T-helper 2 cell treated with Interferon-gamma antibody and Interleukin-4, amounts not matched to agents 5 μg/mL and 100 μg/mL, for 36 hours (primary cell): ENCODE measurements around the gene TLCD1.

ENCODE experiments used
- DNase-seq: peaks from one replicate; pipeline ENCODE4 v3.0.0; 2021; ENCODE audit warnings: low spot score
- H3K27ac Mint-ChIP-seq: one replicate; pipeline ENCODE4 v1.8.0; 2021; ENCODE audit warnings: mild to moderate bottlenecking, mixed read lengths
- H3K27me3 Mint-ChIP-seq: one replicate; pipeline ENCODE4 v1.8.0; 2021; ENCODE audit warnings: low read depth, mixed read lengths
- H3K36me3 Mint-ChIP-seq: one replicate; pipeline ENCODE4 v1.8.0; 2021; ENCODE audit warnings: low read depth, mixed read lengths
- H3K4me1 Mint-ChIP-seq: one replicate; pipeline ENCODE4 v1.8.0; 2021; ENCODE audit warnings: low read depth, mixed read lengths
- H3K4me3 Mint-ChIP-seq: one replicate; pipeline ENCODE4 v1.8.0; 2022; ENCODE audit warnings: mild to moderate bottlenecking, moderate library complexity, mixed read lengths
- H3K9me3 Mint-ChIP-seq: one replicate; pipeline ENCODE4 v1.8.0; 2021; ENCODE audit warnings: mixed read lengths

TLCD1 gene

DNA sequence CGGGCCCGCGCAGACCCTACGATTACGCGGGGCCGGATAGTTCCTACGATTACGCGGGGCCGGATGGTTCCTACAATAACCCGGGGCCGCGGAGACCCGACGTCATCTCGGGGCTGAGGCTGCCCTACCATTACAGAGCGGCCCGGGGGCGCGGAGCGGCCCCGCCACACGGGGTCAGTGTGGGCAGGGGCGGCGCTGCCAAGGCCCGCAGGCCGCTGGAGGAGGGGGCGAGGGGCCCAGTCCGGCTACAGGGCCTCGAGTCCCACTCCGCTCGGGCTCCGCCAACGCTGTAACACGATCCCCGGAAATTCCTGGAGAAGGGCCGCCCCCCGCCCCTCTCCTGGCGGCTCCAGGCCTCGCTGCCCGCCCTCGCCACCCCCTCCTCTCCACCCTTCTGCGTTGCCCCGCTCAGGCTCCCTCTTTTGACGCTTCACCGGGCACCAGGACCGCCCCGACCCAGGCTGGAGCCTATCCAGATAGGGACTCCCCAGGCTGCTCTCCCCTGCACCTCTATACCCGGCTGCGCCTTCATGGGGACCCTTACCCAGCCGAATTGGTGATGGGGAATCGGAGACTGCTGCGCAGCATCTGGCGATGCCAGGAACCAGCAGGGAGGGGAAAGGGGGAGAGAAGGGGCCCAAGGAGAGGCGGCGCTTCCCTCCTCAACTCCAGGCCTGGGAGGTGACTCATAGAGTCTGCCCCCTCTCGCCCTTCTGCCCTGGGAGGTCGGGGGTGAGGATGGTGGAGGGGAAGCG lies 8.3 kb downstream of the TLCD1 start, which contains the start of gene RAB34:
TSS of gene RAB34 (minus strand) at position 291 of the 755 bp plus-strand sequence. CDS start 602 bp downstream, outside the sequence.
- Mint-ChIP-seq H3K4me1 (peaks cover 22% of the 10 kb centered on the region), H3K9me3 (no peaks in the 10 kb centered on the region), H3K27me3 (peaks cover 29% of the 10 kb centered on the region), H3K4me3 (peak within 1 kb of the TSS; percentile 74), H3K36me3 (peaks cover 29% of the 10 kb centered on the region), H3K27ac (peak within 1 kb of the TSS; percentile 74)
- no peak for DNase-seq

DNA sequence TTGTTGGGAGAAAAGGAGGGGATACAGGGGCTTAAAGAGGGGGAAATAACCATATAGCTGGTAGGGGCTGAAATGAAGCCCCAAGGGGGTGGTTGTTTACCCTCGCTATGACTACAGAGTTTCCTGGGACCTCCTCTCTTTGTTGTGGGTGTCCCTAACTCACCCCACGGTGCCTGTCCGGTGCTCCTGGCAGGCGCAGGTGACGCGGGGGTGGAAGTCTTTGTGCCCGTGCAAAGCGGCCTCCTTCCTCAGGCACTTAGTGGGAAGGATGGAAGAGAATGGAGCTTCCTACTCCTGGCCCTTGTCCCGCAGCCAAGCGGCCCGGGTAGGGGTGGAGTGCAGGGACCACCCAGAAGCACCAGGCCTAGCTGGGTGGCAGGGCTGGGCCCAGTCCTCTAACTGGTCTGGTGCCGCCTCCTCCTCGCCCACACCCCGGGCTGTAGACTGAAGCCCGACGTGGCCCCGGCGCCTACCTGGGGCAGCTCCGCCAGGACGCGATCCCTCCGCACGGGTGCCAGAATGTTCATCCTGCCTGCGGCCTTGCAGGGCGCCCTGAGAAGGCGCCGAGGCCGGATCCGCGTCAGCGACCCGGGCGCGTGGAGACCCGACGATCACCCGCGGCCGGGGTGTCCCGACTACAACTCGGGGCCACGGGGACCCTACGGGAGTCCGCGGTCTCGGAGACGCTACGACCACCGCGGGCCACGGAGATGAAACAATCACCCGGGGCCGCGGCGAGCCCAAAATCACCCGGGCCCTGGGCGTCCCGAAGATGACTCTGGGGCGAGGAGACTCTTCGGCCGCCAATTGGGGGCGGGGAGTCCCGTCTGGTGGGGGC lies 9.1 kb downstream of the TLCD1 start:
- Mint-ChIP-seq H3K4me3 (no peak overlapping the region), H3K4me1 (peaks cover 25% of the 10 kb centered on the region)
- no peak for DNase-seq

DNA sequence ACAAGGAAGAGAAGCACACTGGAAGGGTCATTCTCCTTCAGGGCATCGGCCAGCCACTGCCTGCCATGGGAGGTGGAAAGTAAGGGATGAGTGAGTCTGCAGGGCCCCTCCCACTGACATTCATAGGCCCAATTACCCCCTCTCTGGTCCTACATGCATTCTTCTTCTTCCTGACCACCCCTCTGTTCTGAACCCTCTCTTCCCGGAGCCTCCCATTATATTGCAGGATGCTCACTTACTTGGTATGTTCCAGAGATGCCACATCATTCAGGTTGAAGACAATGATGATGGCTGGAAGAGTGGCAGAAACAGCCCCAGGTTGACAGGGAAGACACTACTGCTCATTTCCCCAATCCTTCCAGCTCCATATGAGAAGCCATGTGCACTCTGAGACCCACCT lies 10.8 kb downstream of the TLCD1 start:
- H3K27me3 Mint-ChIP-seq = peaks cover 29% of the 10 kb centered on the region
- H3K36me3 Mint-ChIP-seq = peaks cover 7% of the 10 kb centered on the region
- no peaks in the 10 kb centered on the region for H3K9me3 Mint-ChIP-seq
- no peak overlapping the region for H3K27ac Mint-ChIP-seq
- peaks cover 26% of the 10 kb centered on the region for H3K4me1 Mint-ChIP-seq
- H3K4me3 Mint-ChIP-seq = no peak overlapping the region
- no peak for DNase-seq

More for the DNA sequence above, 9.1 kb downstream of the TLCD1 start:
- Mint-ChIP-seq H3K27me3 (peaks cover 29% of the 10 kb centered on the region), H3K9me3 (no peaks in the 10 kb centered on the region), H3K36me3 (peaks cover 21% of the 10 kb centered on the region), H3K27ac (no peak overlapping the region)

DNA sequence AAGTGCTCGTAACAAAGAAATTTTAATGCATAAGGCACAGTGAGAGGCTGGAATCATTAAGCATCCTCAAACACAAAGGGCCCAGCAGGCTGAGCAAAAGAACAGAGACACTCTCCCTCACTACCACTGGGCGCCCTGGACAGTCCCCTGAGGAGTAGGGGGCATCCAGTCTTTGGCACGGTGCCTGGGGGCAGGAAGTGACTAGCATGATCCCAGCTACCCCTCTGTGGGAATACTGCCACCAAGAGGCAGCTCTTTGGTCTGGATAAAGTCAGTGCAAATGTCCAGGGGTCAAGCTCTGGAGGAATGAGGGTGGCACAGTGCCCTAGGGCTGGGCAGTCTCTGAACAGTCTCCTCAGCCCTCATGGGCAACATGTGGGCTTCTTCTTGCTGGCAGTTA lies 11.8 kb downstream of the TLCD1 start:
- H3K9me3 Mint-ChIP-seq = no peaks in the 10 kb centered on the region
- no peak overlapping the region for H3K27ac Mint-ChIP-seq
- H3K4me1 Mint-ChIP-seq = peaks cover 23% of the 10 kb centered on the region
- peaks cover 27% of the 10 kb centered on the region for H3K27me3 Mint-ChIP-seq
- no peak for DNase-seq
- no peak overlapping the region for H3K4me3 Mint-ChIP-seq
- peaks cover under 1% of the 10 kb centered on the region for H3K36me3 Mint-ChIP-seq

DNA sequence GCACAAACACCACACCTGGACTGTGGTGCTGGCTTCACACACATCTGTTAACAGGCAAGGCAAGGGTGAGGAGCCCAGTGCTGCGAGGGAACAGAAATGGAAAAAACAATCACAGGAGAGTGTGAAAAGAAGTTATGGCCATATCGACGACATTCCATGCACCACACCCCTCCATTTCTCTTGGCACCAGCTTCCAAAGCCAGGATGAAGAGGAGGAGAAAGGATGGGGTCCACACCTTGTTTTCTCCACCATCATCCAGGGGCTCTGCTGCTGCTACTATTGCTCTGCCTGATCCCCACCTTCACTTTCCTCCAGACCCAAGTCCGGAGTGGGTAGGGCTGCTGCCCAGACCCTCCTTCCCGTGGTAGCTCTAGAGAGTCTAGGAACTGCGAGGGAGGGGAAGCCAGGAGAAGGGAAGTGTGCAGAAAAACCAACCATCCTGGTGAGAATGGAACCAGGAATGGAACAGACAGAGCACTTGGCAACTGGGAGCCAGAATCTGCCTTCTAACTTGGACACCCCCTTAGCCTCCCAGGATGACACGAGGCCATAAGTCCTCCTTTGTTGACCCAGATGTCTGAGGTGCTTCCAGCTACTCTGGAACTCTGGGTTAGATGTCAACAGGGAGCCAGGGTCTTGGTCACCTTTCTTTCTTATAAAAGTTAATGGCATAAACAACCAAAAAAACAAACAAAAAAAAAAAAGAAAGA lies 13.2 kb downstream of the TLCD1 start:
- Mint-ChIP-seq H3K27ac (peak overlapping the region; percentile 93), H3K4me1 (peaks cover 14% of the 10 kb centered on the region), H3K36me3 (peaks cover 2% of the 10 kb centered on the region), H3K27me3 (peaks cover 18% of the 10 kb centered on the region), H3K9me3 (no peaks in the 10 kb centered on the region), H3K4me3 (peak overlapping the region; percentile 82)
- no peak for DNase-seq

DNA sequence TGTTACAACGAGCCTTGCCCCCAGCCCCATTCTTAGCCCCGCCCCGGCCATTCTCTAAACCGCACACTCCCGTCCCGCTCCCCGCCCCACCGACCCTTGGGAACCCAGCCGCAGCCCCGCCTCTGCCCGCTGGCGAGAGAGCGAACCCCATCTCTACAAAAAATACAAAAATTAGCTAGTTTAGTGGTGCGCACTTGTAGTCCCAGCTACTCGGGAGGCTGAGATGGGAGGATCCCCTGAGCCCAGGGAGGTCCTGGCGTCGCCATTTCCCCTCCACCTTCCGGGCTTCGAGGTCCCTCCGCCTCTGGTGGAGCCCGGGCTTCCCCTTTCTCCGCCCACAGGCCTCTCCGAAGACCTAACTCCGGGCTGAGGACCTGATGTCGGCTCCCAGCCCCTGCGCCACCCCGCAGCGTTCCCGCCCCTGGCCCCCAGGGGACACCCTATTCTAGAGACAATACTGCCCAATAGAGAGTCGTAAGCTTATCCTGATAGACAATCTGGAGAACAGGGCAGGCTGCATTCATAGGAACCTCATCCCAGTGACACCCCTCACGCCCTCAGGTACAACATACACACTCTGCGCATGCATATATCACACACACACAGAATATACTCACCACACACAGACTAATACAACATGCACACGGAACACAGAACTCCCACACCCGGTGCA lies 13.9 kb downstream of the TLCD1 start:
- H3K9me3 Mint-ChIP-seq = no peaks in the 10 kb centered on the region
- DNase-seq = peak; percentile 73
- H3K4me3 Mint-ChIP-seq = peak overlapping the region; percentile 82
- peaks cover 14% of the 10 kb centered on the region for H3K4me1 Mint-ChIP-seq
- peak overlapping the region; percentile 93 for H3K27ac Mint-ChIP-seq
- peaks cover 5% of the 10 kb centered on the region for H3K36me3 Mint-ChIP-seq
- H3K27me3 Mint-ChIP-seq = peaks cover 18% of the 10 kb centered on the region

DNA sequence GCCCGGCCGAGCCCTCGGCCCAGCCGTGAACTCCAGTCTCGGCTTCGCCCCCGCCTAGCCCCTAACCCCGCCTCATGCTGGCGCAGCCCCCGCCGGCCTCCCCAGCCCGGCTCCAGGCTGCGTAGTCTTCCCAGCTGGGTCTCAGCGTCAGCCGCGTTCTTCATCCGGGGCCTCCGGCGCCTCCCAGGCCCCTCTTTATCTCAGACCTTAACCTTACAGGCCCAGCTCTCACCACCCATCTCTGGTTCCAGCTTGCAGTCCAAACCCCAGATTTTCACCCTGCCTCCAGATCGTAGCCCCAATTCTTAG lies 14.4 kb downstream of the TLCD1 start, which contains the start of gene PROCA1:
TSS of gene PROCA1 (minus strand) at position 166 of the 309 bp plus-strand sequence. CDS start 228 bp downstream, outside the sequence.
- Mint-ChIP-seq H3K27me3 (peaks cover 18% of the 10 kb centered on the region), H3K27ac (peak within 1 kb of the TSS; percentile 93), H3K36me3 (peaks cover 6% of the 10 kb centered on the region), H3K4me1 (peaks cover 14% of the 10 kb centered on the region), H3K4me3 (peak within 1 kb of the TSS; percentile 82), H3K9me3 (no peaks in the 10 kb centered on the region)
- DNase-seq = no peak

DNA sequence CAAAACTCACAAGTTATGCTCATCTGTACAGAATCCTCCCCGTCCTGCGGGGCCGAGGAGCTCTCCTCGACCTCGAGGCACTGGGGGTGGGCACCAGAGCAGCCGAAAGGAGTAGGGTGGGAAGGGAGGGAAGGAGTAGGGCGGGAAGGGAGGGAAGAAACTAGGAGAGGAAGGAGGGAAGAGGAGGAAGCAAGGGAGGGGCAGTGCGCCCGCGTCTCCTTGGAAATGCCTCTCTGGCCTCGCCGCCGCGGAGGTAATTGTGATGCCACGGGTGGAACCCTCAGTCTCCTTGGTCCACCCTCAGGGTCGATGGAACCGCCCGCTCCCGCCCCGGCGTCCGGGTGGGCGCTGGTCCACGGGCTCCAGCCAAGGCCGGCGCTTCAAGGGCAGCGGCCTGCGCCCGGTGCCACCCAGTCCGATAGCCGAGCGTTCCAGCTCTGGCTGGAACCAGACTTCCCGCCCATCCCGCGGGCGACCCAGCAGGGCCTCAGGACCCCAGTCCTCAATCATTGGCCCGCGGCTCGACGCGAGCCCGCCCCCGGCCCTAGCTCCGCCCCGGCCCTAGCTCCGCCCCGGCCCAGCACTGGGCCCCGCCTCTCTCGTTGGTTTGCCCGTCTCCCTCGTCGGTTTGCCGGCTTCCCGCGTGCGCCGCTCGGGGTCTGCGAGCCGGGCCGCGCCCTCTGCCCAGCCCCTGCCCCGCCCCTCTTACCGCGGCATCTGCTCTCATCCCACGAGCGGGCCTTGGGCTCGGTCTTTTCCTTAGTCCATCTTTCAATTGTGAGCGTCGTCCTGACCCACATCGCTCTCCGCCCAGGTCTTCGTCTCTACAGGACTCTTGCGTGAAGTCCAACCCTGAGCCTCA lies 14.9 kb downstream of the TLCD1 start:
- peaks cover 14% of the 10 kb centered on the region for H3K4me1 Mint-ChIP-seq
- peaks cover 6% of the 10 kb centered on the region for H3K36me3 Mint-ChIP-seq
- peak; percentile 93 for DNase-seq
- peak overlapping the region; percentile 82 for H3K4me3 Mint-ChIP-seq
- H3K9me3 Mint-ChIP-seq = no peaks in the 10 kb centered on the region
- peaks cover 14% of the 10 kb centered on the region for H3K27me3 Mint-ChIP-seq
- H3K27ac Mint-ChIP-seq = peak overlapping the region; percentile 93

DNA sequence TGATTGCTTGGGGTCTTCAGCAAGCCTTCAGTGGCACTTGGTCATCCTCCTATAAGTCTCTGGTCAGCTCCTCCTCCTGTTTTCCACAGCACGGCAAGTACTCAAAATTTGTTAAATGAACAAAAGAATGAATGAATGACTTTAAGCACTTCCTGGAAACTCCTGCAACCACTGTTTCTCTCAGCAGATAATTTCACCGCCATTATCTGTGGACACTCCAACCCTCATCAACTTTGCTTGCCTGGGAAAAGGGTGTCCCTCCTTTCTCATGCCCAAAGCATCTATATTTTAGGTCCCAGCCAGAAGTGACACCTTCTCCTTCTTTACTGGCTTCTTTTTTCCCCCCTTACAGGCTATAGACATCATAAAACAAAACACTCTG lies 18.7 kb downstream of the TLCD1 start:
- Mint-ChIP-seq H3K4me1 (peaks cover 11% of the 10 kb centered on the region), H3K36me3 (peaks cover 22% of the 10 kb centered on the region), H3K27ac (peak overlapping the region; percentile 2), H3K9me3 (no peaks in the 10 kb centered on the region), H3K4me3 (no peak overlapping the region), H3K27me3 (no peaks in the 10 kb centered on the region)
- no peak for DNase-seq

DNA sequence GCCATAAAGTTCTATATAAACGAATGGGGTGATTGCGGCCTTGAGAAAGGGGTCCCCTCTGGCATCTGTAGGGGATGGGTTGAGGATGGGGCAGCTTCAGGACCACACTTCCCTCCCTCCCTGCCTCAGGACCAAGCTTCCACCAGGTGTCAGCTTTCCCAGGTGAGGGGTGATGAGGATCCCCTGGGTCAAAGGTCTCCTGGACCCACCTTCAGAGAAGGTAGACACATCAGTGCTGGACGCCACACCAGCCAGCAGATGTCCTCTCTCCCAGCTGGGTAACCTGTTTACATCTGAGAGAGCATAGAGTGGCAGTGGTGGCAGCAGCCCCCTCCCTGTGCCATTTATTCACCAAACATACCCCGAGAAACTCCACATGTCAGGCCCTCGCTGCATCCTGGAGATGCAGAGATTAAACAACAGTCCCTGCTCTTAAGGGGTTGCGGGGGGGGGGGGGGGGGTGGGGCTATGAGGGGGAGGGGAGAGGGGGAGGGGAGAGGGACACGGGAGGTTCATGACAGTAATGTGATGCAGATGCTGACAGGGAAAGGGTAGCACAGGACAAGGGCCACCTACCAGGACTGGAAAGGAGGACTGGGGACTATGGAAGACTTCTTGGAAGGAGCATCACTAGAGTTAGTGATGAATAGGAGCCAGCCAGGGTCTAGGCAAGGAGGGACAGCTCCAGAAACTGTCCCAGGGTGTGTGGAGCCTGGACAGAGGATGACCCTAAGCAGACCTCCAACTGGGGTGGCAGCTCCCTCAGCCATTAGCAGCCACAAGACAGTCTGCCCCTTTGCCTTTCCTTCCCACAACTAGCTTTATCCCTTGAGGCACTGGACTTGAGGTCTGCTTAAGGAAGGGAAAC lies 19.3 kb downstream of the TLCD1 start:
- no peak overlapping the region for H3K4me3 Mint-ChIP-seq
- H3K27me3 Mint-ChIP-seq = no peaks in the 10 kb centered on the region
- H3K9me3 Mint-ChIP-seq = no peaks in the 10 kb centered on the region
- DNase-seq = no peak
- H3K27ac Mint-ChIP-seq = peak overlapping the region; percentile 2
- H3K4me1 Mint-ChIP-seq = peaks cover 6% of the 10 kb centered on the region
- H3K36me3 Mint-ChIP-seq = peaks cover 26% of the 10 kb centered on the region

DNA sequence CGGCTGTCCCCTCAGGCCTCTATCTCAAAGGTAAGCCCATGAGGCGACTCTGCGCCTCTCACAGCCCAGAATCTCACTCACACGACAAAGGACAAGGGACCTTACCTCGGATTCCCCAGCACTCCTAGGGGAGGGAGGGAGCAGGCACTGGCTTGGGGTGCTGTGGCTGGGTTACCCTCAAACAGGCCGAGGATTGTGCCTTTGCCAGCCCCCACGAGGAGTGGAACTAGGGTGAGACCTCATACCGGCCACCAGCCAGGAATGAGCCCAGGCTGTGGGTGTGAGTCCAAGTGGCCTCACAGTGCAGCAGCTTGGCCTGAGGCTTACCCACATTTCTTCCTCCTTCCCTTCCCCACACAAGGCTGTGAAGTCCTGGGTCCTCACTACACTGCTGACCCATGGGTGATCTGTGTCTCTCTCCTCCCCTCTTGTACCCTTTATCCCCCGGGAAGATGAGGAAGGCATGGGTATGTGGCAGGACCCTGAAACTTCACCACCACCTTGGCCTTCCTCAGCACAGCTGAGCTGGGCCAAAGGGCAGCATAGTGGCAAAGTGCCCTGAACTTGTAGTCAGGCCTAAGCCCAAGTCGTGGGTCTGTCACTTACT lies 20.2 kb downstream of the TLCD1 start:
- Mint-ChIP-seq H3K36me3 (peaks cover 31% of the 10 kb centered on the region), H3K9me3 (no peaks in the 10 kb centered on the region), H3K27me3 (no peaks in the 10 kb centered on the region), H3K4me3 (no peak overlapping the region), H3K27ac (no peak overlapping the region), H3K4me1 (peaks cover 4% of the 10 kb centered on the region)
- DNase-seq = no peak
